Uterus (tissue), 4 donors: ENCODE results near the gene FAM241A. TPM values are rescaled to one million over a fixed set of nuclear protein-coding genes. Genes with fewer than 3 reads are reported as not detected.

ENCODE experiments used
- DNase-seq, 2 donors: peaks; one replicate each; pipeline ENCODE4 v3.0.0-alpha.2; 2019 to 2020
- H3K27ac ChIP-seq, 2 donors: fragments of 200-600 bp; sonication (generic); 1 replicate in 1 of 2; 2 replicates in 1 of 2; pipeline ENCODE4 v1.5.1; 2016 to 2018
- H3K27me3 ChIP-seq, 2 donors: fragments of 200-600 bp; sonication (generic); one replicate each; pipeline ENCODE4 v1.5.1; 2018 to 2019; ENCODE audit warnings: control low read depth in 1 of 2
- H3K36me3 ChIP-seq, 2 donors: fragments of 200-600 bp; sonication (generic); one replicate each; pipeline ENCODE4 v1.5.1; 2019; ENCODE audit warnings: control low read depth in 1 of 2
- H3K4me1 ChIP-seq, 2 donors: fragments of 200-600 bp; sonication (generic); one replicate each; pipeline ENCODE4 v1.5.1; 2018 to 2019; ENCODE audit warnings: control low read depth in 1 of 2
- H3K4me3 ChIP-seq, 2 donors: fragments of 200-600 bp; sonication (generic); 1 replicate in 1 of 2; 2 replicates in 1 of 2; pipeline ENCODE4 v1.5.1; 2018 to 2019; ENCODE audit warnings: mild to moderate bottlenecking in 1 of 2
- H3K9me3 ChIP-seq, 2 donors: fragments of 200-600 bp; sonication (generic); one replicate each; pipeline ENCODE4 v1.5.1; 2019; ENCODE audit warnings: control low read depth in 1 of 2
- CTCF ChIP-seq, 4 experiments: fragments of 200-600 bp in 2 of 4; fragments of 450-650 bp in 2 of 4; sonication (generic) in 2 of 4; IDR thresholded peaks; one replicate each; pipeline ENCODE4 v1.5.1; 2016 to 2019; ENCODE audit warnings: antibody characterized with exemption in 4 of 4, mild to moderate bottlenecking in 2 of 4, moderate library complexity in 1 of 4
- POLR2A ChIP-seq, 2 donors: fragments of 450-650 bp; IDR thresholded peaks; one replicate each; pipeline ENCODE4 v1.6.1; 2016; ENCODE audit warnings: antibody characterized with exemption in 2 of 2, mild to moderate bottlenecking in 1 of 2, moderate library complexity in 1 of 2
- intact Hi-C: fragments of 100-400 bp; cut with DNase I; formaldehyde crosslinking; loops from one replicate; pipeline ENCODE4 v1.15.1; 2023; ENCODE audit warnings: low total_unique reads
- total RNA-seq, 4 donors: library from RNA; depleted of rRNA in 3 of 4; stranded (reverse); fragments of >200 nt in 3 of 4; gene quantifications; one replicate each; pipeline versions ENCODE4 v1.1.0 to v1.2.4, GENCODE V29; 2014 to 2023
- donor health status: DM: yes; HTN: yes; CAD: no.

Gene FAM241A
- total RNA-seq, 4 donors from 2014 or later, result 2.3 to 8.5 (median 3.5) TPM

GRCh38 chr4:112185740-112186670 is 40.8 kb downstream of the FAM241A start:
- intact Hi-C loops, result no loop called here
- DNase-seq, result no peak
- Histone ChIP-seq H3K4me1 (no peaks in the 10 kb centered on the region), H3K9me3 (no peaks in the 10 kb centered on the region), H3K36me3 (no peaks in the 10 kb centered on the region), H3K27me3 (no peaks in the 10 kb centered on the region), H3K27ac (no peak overlapping the region), H3K4me3 (no peak overlapping the region)
- TF ChIP-seq POLR2A (IDR thresholded peaks at IDR 0.05) (no peak), CTCF (IDR thresholded peaks at IDR 0.05) (no peak)

- no peaks in the 10 kb centered on the region for H3K27me3 ChIP-seq
- no peak overlapping the region for H3K27ac ChIP-seq
- intact Hi-C loops, result no loop called here
- H3K36me3 ChIP-seq, result no peaks in the 10 kb centered on the region
- DNase-seq, result no peak
- no peaks in the 10 kb centered on the region for H3K4me1 ChIP-seq
- H3K9me3 ChIP-seq, result no peaks in the 10 kb centered on the region
- H3K4me3 ChIP-seq, result no peak overlapping the region
- TF ChIP-seq CTCF (IDR thresholded peaks at IDR 0.05) (no peak), POLR2A (IDR thresholded peaks at IDR 0.05) (no peak)
These were observed 44.5 kb downstream of the FAM241A start for GRCh38 chr4:112189754-112190153.

DNA sequence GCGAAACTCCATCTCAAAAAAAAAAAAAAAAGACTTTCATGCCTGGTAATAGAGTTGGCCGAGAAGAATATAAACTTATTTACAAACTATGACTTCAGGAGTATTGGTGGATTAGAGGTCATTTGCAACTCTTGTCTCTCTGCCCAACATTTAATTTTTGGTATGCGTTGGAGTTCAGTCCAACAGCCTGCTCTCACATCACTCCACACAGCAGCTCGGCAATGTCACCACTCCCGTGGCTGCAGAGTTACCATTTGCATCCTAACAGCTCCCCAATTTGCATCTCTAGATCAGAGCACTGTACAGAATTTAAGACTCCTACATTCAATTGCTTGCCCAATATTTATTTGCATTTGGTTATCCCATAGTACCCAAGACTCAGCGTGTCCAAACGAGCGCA is 45.4 kb downstream of the FAM241A start:
- Histone ChIP-seq H3K9me3 (no peaks in the 10 kb centered on the region), H3K27me3 (no peaks in the 10 kb centered on the region), H3K27ac (no peak overlapping the region), H3K36me3 (no peaks in the 10 kb centered on the region), H3K4me3 (no peak overlapping the region), H3K4me1 (no peaks in the 10 kb centered on the region)
- no peak for DNase-seq
- TF ChIP-seq POLR2A (IDR thresholded peaks at IDR 0.05) (no peak), CTCF (IDR thresholded peaks at IDR 0.05) (no peak)
- intact Hi-C loops, result no loop called here

- no peak for DNase-seq
- Histone ChIP-seq H3K27ac (no peak overlapping the region), H3K4me1 (no peaks in the 10 kb centered on the region), H3K9me3 (no peaks in the 10 kb centered on the region), H3K27me3 (no peaks in the 10 kb centered on the region), H3K4me3 (no peak overlapping the region), H3K36me3 (no peaks in the 10 kb centered on the region)
- intact Hi-C loops, result no loop called here
- TF ChIP-seq POLR2A (IDR thresholded peaks at IDR 0.05) (no peak), CTCF (IDR thresholded peaks at IDR 0.05) (no peak)
These were observed 51.2 kb downstream of the FAM241A start for GRCh38 chr4:112196461-112196860.

- DNase-seq, result no peak
- no peaks in the 10 kb centered on the region for H3K27me3 ChIP-seq
- no peaks in the 10 kb centered on the region for H3K4me1 ChIP-seq
- TF ChIP-seq POLR2A (IDR thresholded peaks at IDR 0.05), result no peak
- no peak for TF ChIP-seq CTCF (IDR thresholded peaks at IDR 0.05)
- H3K9me3 ChIP-seq, result no peaks in the 10 kb centered on the region
- no peak overlapping the region for H3K4me3 ChIP-seq
- H3K36me3 ChIP-seq, result no peaks in the 10 kb centered on the region
- H3K27ac ChIP-seq, result no peak overlapping the region
- intact Hi-C loops, result no loop called here
These were observed 53.8 kb downstream of the FAM241A start for GRCh38 chr4:112199041-112199440.
